ENCODE measurements around the gene OR4K13. TPM values are rescaled to one million over a fixed set of nuclear protein-coding genes. Genes with fewer than 3 reads are reported as not detected.

OR4K13 gene
- total RNA-seq, 6 experiments from 2014 or later = not detected

DNA sequence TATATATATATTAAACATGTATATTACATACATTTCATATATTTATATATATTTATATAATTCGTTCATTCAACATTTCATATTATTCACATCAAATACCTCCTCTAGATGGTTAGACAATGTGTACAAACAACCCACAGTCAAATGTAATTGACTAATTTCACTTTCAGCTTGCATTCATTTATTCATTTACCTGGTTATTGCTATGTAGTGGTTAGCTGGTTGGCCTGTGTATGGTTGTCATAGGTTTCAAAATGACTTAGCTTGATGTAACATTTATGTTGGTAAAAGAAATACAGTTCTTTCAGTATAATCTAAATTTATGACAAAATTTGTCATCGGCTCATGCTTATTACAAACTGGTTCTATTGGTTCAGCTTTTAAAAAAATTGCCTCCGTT is 389 bp downstream of the OR4K13 start:
- ATAC-seq = no peak
- H3K27ac ChIP-seq = no peak overlapping the region
- no peaks in the 10 kb centered on the region for H3K4me1 ChIP-seq
- H3K36me3 ChIP-seq = no peaks in the 10 kb centered on the region
- 49% methylated on average over 3 of the region's 3 CpGs for WGBS (ENCODE audit: insufficient coverage, low coverage, low lambda C conversion rate, missing lambda C conversion rate)
- no peak for DNase-seq
- H3K9me3 ChIP-seq = no peaks in the 10 kb centered on the region
- TF ChIP-seq, protein P1, sequence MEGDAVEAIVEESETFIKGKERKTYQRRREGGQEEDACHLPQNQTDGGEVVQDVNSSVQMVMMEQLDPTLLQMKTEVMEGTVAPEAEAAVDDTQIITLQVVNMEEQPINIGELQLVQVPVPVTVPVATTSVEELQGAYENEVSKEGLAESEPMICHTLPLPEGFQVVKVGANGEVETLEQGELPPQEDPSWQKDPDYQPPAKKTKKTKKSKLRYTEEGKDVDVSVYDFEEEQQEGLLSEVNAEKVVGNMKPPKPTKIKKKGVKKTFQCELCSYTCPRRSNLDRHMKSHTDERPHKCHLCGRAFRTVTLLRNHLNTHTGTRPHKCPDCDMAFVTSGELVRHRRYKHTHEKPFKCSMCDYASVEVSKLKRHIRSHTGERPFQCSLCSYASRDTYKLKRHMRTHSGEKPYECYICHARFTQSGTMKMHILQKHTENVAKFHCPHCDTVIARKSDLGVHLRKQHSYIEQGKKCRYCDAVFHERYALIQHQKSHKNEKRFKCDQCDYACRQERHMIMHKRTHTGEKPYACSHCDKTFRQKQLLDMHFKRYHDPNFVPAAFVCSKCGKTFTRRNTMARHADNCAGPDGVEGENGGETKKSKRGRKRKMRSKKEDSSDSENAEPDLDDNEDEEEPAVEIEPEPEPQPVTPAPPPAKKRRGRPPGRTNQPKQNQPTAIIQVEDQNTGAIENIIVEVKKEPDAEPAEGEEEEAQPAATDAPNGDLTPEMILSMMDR (IDR thresholded peaks at IDR 0.05) = no peak
- no peak for TF ChIP-seq POLR2A (IDR thresholded peaks at IDR 0.05)
- H3K27me3 ChIP-seq = no peaks in the 10 kb centered on the region
- H3K4me3 ChIP-seq = no peak overlapping the region
- intact Hi-C loops (cut with DNase I) = no loop called here

DNA sequence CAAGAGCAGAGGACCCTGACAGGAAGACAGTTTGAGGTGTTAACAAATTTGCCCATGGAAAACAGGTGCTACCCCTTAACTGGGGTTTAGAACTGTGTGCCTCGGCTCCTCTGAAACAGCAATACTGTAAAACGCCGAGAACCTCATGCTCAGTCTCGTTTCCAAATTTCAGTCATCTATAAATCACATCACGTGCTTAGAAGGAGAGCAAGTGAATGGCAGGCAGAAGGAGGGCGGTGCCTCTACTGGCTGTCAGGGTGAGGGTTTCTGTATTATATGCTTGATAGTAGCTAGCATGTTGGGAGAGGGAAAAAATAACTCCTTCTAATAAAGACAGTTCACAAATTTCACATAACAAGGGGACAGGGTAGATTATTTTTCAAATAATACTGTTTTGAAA is 4.8 kb downstream of the OR4K13 start:
- H3K27ac ChIP-seq = no peak overlapping the region
- DNase-seq (no peak), ATAC-seq (no peak)
- no peaks in the 10 kb centered on the region for H3K36me3 ChIP-seq
- H3K9me3 ChIP-seq = no peaks in the 10 kb centered on the region
- 46% methylated on average over 6 of the region's 6 CpGs for WGBS (ENCODE audit: insufficient coverage, low coverage, low lambda C conversion rate, missing lambda C conversion rate)
- no peak for TF ChIP-seq POLR2A (IDR thresholded peaks at IDR 0.05)
- TF ChIP-seq, protein P1 (IDR thresholded peaks at IDR 0.05) = no peak
- H3K4me1 ChIP-seq = no peaks in the 10 kb centered on the region
- H3K27me3 ChIP-seq = no peaks in the 10 kb centered on the region
- intact Hi-C loops (cut with DNase I) = no loop called here
- H3K4me3 ChIP-seq = no peak overlapping the region

DNA sequence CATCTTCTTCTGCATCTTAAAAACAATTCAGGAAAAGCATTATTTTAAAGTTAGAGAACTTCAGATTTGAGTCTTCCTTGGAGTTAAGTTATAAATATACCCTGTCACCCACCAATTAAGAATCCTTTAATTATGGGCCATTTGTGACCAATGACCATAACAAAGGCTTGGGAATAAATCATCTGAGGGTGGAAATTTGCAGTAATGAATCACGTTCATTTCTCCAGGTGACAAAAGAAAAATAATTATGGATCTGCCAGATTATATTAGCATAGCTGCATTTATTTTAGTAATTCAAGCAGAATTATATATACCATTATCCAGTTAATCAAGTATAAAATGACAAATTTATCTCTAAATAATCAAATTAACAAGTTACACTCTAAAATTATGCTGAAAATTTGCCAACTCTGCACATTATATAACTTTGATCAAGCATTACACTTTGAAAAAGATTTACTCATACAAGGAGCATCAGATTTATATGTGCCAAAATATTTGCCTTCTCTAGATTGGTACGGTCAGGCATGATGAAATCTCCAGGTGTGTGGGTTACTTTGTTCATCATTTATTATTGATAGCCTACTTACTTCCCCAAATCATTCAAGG is 16.5 kb downstream of the OR4K13 start, which contains the start of gene OR4K14:
OR4K14 (minus strand) TSS at position 51 of the 609 bp plus-strand sequence. CDS start 4,114 bp downstream, outside the sequence.
- H3K4me3 ChIP-seq = no peak within 1 kb of the TSS
- DNase-seq (no peak), ATAC-seq (no peak)
- no peaks in the 10 kb centered on the region for H3K9me3 ChIP-seq
- no peaks in the 10 kb centered on the region for H3K4me1 ChIP-seq
- TF ChIP-seq POLR2A (IDR thresholded peaks at IDR 0.05) = no peak
- TF ChIP-seq, protein P1 (IDR thresholded peaks at IDR 0.05) = no peak
- H3K27ac ChIP-seq = no peak within 1 kb of the TSS
- intact Hi-C loops (cut with DNase I) = no loop called here
- H3K27me3 ChIP-seq = no peaks in the 10 kb centered on the region
- WGBS (ENCODE audit: insufficient coverage, low coverage, low lambda C conversion rate, missing lambda C conversion rate) = 43% methylated on average over 2 of the region's 2 CpGs
- H3K36me3 ChIP-seq = no peaks in the 10 kb centered on the region

DNA sequence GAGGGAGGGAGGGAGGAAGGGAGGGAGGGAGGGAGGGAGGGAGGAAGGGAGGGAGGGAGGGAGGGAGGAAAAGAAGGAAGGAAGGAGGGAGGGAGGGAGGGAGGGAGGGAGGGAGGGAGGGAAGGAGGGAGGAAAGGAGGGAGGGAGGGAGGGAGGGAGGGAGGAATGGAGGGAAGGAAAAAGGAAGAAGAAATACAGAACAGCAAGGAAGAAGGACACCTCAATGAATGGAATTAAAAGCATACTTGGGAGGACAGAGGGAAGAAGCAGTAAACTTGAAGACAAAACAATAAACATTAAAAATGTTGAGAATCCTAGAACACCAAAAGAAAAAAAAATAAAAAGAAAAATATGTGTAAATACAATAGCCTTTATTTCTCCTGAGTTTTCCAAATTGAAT is 27.7 kb downstream of the OR4K13 start:
- ATAC-seq (no peak), DNase-seq (no peak)
- H3K27ac ChIP-seq = no peak overlapping the region
- H3K4me3 ChIP-seq = no peak overlapping the region
- H3K4me1 ChIP-seq = no peaks in the 10 kb centered on the region
- intact Hi-C loops (cut with DNase I) = no loop called here
- no peaks in the 10 kb centered on the region for H3K27me3 ChIP-seq
- TF ChIP-seq POLR2A (IDR thresholded peaks at IDR 0.05) = no peak
- TF ChIP-seq, protein P1 (IDR thresholded peaks at IDR 0.05) = no peak
- H3K36me3 ChIP-seq = no peaks in the 10 kb centered on the region
- no peaks in the 10 kb centered on the region for H3K9me3 ChIP-seq

DNA sequence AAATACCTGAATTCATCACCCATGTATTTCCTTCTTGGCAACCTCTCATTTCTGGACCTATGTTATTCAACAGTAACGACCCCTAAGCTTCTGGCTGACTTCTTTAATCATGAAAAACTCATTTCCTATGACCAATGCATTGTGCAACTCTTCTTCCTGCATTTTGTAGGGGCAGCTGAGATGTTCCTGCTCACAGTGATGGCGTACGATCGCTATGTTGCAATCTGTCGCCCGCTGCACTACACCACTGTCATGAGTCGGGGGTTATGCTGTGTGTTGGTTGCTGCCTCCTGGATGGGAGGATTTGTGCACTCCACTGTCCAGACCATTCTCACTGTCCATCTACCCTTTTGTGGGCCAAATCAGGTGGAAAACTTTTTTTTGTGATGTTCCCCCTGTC is 33.5 kb downstream of the OR4K13 start:
- H3K4me1 ChIP-seq = no peaks in the 10 kb centered on the region
- no peak overlapping the region for H3K4me3 ChIP-seq
- no peaks in the 10 kb centered on the region for H3K9me3 ChIP-seq
- ATAC-seq (no peak), DNase-seq (no peak)
- WGBS (ENCODE audit: insufficient coverage, low coverage, low lambda C conversion rate, missing lambda C conversion rate) = 45% methylated on average over 7 of the region's 7 CpGs
- no peak overlapping the region for H3K27ac ChIP-seq
- H3K27me3 ChIP-seq = no peaks in the 10 kb centered on the region
- H3K36me3 ChIP-seq = no peaks in the 10 kb centered on the region
- no peak for TF ChIP-seq POLR2A (IDR thresholded peaks at IDR 0.05)
- TF ChIP-seq, protein P1 (IDR thresholded peaks at IDR 0.05) = no peak
- intact Hi-C loops (cut with DNase I) = no loop called here

Measured in right lobe of liver (tissue), 6 donors.